NCI-H2196 treated with DMSO at 0.1 percent for 48 hours (cell line): Measurements from ENCODE around the gene MYO16.

Experiments
- DNase-seq: peaks from one replicate; lab custom pipeline; 2025; ENCODE audit not compliant: unreplicated experiment; lab: John Stamatoyannopoulos, UW

Gene MYO16

GRCh38 chr13:108629181-108629752 is at the start of gene MYO16:
TSS of gene MYO16 (plus strand) at chr13:108629611. CDS start at chr13:108629845, 234 bp downstream.
- no peak for DNase-seq

GRCh38 chr13:108586826-108587225 is 42.6 kb upstream of the MYO16 start:
- no peak for DNase-seq

- DNase-seq: no peak
Observed at GRCh38 chr13:108588516-108588915, 40.9 kb upstream of the MYO16 start.

GRCh38 chr13:108594153-108594552 is 35.3 kb upstream of the MYO16 start:
- DNase-seq: no peak

GRCh38 chr13:108595436-108596274 is 33.8 kb upstream of the MYO16 start:
- no peak for DNase-seq

- DNase-seq: no peak
Observed at GRCh38 chr13:108597943-108598342, 31.5 kb upstream of the MYO16 start.

GRCh38 chr13:108606424-108606823 is 23.0 kb upstream of the MYO16 start:
- DNase-seq: no peak

- DNase-seq: no peak
Observed at GRCh38 chr13:108609353-108609752, 20.1 kb upstream of the MYO16 start.

GRCh38 chr13:108610507-108610906 is 18.9 kb upstream of the MYO16 start:
- DNase-seq: no peak

- no peak for DNase-seq
Observed at GRCh38 chr13:108615241-108615640, 14.2 kb upstream of the MYO16 start.

- no peak for DNase-seq
Observed at GRCh38 chr13:108618233-108618632, 11.2 kb upstream of the MYO16 start.

GRCh38 chr13:108621462-108621861 is 7.9 kb upstream of the MYO16 start:
- DNase-seq: no peak

- DNase-seq: no peak
Observed at GRCh38 chr13:108624108-108624507, 5.3 kb upstream of the MYO16 start.

GRCh38 chr13:108624979-108625378 is 4.4 kb upstream of the MYO16 start:
- DNase-seq: no peak

GRCh38 chr13:108629988-108630387 is 577 bp downstream of the MYO16 start:
- no peak for DNase-seq

GRCh38 chr13:108632649-108633167 is 3.3 kb downstream of the MYO16 start:
- DNase-seq: no peak

GRCh38 chr13:108638901-108639300 is 9.5 kb downstream of the MYO16 start:
- DNase-seq: no peak

GRCh38 chr13:108643646-108644353 is 14.4 kb downstream of the MYO16 start:
- DNase-seq: no peak

GRCh38 chr13:108645376-108645775 is 16.0 kb downstream of the MYO16 start:
- DNase-seq: no peak

GRCh38 chr13:108650271-108650670 is 20.9 kb downstream of the MYO16 start:
- DNase-seq: no peak

GRCh38 chr13:108656742-108657141 is 27.3 kb downstream of the MYO16 start:
- no peak for DNase-seq

- DNase-seq: no peak
Observed at GRCh38 chr13:108657519-108657918, 28.1 kb downstream of the MYO16 start.
